ENCODE measurements around the gene FGF7.

DNA sequence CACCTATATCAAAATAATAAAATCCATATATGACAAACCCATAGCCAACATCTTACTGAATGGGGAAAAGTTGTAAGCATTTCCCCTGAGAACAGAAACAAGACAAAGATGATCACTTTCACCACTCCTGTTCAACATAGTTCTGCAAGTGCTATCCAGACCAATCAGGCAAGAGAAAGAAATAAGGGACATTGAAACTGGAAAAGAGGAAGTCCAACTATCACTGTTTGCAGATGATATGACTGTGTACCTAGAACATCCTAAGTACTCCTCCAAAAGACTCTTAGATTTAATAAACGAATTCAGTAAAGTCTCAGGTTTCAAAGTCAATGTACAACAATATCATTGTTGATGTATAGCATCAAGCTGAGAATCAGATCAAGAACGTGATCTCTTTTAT, 35.6 kb upstream of the FGF7 start:
- no peak for TF ChIP-seq EP300 (IDR thresholded peaks at IDR 0.05)
- no peak for TF ChIP-seq POLR2A (IDR thresholded peaks at IDR 0.05)
- TF ChIP-seq, protein P1, sequence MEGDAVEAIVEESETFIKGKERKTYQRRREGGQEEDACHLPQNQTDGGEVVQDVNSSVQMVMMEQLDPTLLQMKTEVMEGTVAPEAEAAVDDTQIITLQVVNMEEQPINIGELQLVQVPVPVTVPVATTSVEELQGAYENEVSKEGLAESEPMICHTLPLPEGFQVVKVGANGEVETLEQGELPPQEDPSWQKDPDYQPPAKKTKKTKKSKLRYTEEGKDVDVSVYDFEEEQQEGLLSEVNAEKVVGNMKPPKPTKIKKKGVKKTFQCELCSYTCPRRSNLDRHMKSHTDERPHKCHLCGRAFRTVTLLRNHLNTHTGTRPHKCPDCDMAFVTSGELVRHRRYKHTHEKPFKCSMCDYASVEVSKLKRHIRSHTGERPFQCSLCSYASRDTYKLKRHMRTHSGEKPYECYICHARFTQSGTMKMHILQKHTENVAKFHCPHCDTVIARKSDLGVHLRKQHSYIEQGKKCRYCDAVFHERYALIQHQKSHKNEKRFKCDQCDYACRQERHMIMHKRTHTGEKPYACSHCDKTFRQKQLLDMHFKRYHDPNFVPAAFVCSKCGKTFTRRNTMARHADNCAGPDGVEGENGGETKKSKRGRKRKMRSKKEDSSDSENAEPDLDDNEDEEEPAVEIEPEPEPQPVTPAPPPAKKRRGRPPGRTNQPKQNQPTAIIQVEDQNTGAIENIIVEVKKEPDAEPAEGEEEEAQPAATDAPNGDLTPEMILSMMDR (IDR thresholded peaks at IDR 0.05) = no peak
